Measurements from ENCODE around the gene ARID2.

ARID2 gene

GRCh38 chr12:45946435-45946834 lies 216.9 kb downstream of the ARID2 start:
- DNase-seq = no peak

- no peak for DNase-seq
Observed at GRCh38 chr12:45948546-45948945, 219.0 kb downstream of the ARID2 start.
